Omental fat pad (tissue), 4 donors: Measurements from ENCODE around the gene CTDSPL. TPM values are rescaled to one million over a fixed set of nuclear protein-coding genes. Genes with fewer than 3 reads are reported as not detected.
A peak's percentile ranks its signal among the peaks of the same experiment; 100 is the strongest.
"Not testable (repeated sequence)": the region's sequence is repeated elsewhere in the genome, so short reads cannot be mapped to it uniquely, and the experiment has no call there.

ENCODE experiments used
- ATAC-seq: fragments of 150-250 bp; one replicate; pipeline ENCODE4 v1.9.1; 2016; ENCODE audit warnings: mild to moderate bottlenecking, moderate library complexity; ENCODE audit not compliant: low FRiP score
- DNase-seq: peaks from one replicate; pipeline ENCODE4 v3.0.0-alpha.2; 2019; ENCODE audit warnings: low spot score
- total RNA-seq, 4 donors: library from RNA; depleted of rRNA; stranded (reverse); fragments of >200 nt; gene quantifications; one replicate each; pipeline ENCODE4 v1.1.0, GENCODE V29; 2016
- TF ChIP-seq, protein P1 (sequence below), 3 donors: fragments of 450-650 bp; IDR thresholded peaks; one replicate each; pipeline ENCODE4 v1.5.1; 2016 to 2017; ENCODE audit warnings: antibody characterized with exemption in 3 of 3, mild to moderate bottlenecking in 3 of 3, moderate library complexity in 2 of 3

CTDSPL gene, protein sequence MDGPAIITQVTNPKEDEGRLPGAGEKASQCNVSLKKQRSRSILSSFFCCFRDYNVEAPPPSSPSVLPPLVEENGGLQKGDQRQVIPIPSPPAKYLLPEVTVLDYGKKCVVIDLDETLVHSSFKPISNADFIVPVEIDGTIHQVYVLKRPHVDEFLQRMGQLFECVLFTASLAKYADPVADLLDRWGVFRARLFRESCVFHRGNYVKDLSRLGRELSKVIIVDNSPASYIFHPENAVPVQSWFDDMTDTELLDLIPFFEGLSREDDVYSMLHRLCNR
- 10 to 100 TPM; 23.9 to 41.8 (median 33.2) TPM for total RNA-seq

GRCh38 chr3:37861620-37862041 lies at the start of gene CTDSPL:
CTDSPL (plus strand) TSS chr3:37861880; CDS start chr3:37862200, 320 bp downstream.
- peak; percentile 16 for ATAC-seq
- no peak for DNase-seq
- TF ChIP-seq, protein P1, sequence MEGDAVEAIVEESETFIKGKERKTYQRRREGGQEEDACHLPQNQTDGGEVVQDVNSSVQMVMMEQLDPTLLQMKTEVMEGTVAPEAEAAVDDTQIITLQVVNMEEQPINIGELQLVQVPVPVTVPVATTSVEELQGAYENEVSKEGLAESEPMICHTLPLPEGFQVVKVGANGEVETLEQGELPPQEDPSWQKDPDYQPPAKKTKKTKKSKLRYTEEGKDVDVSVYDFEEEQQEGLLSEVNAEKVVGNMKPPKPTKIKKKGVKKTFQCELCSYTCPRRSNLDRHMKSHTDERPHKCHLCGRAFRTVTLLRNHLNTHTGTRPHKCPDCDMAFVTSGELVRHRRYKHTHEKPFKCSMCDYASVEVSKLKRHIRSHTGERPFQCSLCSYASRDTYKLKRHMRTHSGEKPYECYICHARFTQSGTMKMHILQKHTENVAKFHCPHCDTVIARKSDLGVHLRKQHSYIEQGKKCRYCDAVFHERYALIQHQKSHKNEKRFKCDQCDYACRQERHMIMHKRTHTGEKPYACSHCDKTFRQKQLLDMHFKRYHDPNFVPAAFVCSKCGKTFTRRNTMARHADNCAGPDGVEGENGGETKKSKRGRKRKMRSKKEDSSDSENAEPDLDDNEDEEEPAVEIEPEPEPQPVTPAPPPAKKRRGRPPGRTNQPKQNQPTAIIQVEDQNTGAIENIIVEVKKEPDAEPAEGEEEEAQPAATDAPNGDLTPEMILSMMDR (IDR thresholded peaks at IDR 0.05): no peak

GRCh38 chr3:37812499-37812896 lies 49.2 kb upstream of the CTDSPL start:
- no peak for DNase-seq
- no peak for ATAC-seq
- TF ChIP-seq, protein P1 (IDR thresholded peaks at IDR 0.05): no peak

DNA sequence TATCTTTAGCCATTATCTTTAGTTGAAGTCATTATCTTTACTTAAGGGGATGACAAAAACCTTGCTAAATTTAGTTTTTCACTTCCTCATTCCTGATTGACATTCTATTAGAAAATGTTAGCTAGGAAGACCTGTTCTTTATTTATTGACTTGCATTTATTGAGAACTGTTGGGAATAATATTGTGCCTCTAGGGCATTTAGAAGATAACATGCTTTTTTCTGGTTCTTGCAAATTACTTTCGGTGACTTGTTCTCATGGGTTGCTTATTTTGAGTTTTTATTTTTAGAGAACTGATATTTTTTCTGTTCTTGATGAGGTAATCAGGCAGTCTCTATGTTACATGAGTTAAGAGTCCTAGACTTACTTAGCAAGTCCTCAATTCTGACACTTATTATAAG lies 48.3 kb upstream of the CTDSPL start:
- TF ChIP-seq, protein P1 (IDR thresholded peaks at IDR 0.05): no peak
- no peak for ATAC-seq
- no peak for DNase-seq

GRCh38 chr3:37814547-37814946 lies 47.1 kb upstream of the CTDSPL start:
- ATAC-seq (peak; percentile 23), DNase-seq (no peak)
- TF ChIP-seq, protein P1 (IDR thresholded peaks at IDR 0.05): no peak

- not testable (repeated sequence) for DNase-seq
Measured at GRCh38 chr3:37815156-37815555, 46.5 kb upstream of the CTDSPL start.

GRCh38 chr3:37816271-37816670 lies 45.4 kb upstream of the CTDSPL start:
- DNase-seq (no peak), ATAC-seq (no peak)
- TF ChIP-seq, protein P1 (IDR thresholded peaks at IDR 0.05): no peak

More at GRCh38 chr3:37815156-37815555, 46.5 kb upstream of the CTDSPL start:
- not testable (repeated sequence) for ATAC-seq

GRCh38 chr3:37819591-37819990 lies 42.1 kb upstream of the CTDSPL start:
- TF ChIP-seq, protein P1 (IDR thresholded peaks at IDR 0.05): no peak
- DNase-seq: no peak
- ATAC-seq: no peak
